Myocyte (in vitro differentiated cells): ENCODE measurements around the gene SNRNP70. TPM values are rescaled to one million over a fixed set of nuclear protein-coding genes. Genes with fewer than 3 reads are reported as not detected.

ENCODE experiments used
- DNase-seq: peaks from one replicate; pipeline ENCODE4 v3.0.0-alpha.2; 2012; ENCODE audit warnings: low read depth
- total RNA-seq: library from RNA; depleted of rRNA; stranded (reverse); fragments of >200 nt; gene quantifications from 2 replicates; pipeline ENCODE4 v1.2.3, GENCODE V29; 2014

The SNRNP70 gene
- total RNA-seq, 1 donor from 2014 or later, result 312 TPM

DNA sequence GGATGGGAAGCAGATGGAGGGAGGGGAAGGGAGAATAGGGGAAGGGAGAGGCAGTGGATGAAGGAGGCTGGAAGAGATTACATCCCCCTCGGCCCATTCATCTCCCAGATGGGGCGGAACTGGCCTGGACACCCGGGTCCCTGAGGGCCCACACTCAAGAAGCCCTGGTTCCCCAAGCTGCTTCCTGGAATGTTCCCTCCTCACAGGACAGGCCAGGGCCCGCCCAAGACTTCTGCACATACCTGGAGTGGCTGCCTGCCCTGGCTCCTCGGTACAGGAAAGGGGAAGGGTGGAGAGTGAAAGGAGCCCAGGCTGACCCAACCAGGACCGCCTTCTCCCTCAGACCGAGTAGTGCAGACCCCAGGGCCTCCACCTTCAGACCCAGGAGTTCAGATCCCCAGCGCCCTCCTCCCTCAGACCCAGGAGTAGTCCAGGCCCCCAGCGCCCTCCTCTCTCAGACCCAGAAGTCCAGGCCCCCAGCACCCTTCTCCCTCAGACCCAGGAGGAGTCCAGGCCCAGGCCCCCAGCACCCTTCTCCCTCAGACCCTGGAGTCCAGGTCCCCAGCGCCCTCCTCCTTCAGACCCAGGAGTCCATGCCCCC is 21.1 kb upstream of the SNRNP70 start:
- no peak for DNase-seq

DNA sequence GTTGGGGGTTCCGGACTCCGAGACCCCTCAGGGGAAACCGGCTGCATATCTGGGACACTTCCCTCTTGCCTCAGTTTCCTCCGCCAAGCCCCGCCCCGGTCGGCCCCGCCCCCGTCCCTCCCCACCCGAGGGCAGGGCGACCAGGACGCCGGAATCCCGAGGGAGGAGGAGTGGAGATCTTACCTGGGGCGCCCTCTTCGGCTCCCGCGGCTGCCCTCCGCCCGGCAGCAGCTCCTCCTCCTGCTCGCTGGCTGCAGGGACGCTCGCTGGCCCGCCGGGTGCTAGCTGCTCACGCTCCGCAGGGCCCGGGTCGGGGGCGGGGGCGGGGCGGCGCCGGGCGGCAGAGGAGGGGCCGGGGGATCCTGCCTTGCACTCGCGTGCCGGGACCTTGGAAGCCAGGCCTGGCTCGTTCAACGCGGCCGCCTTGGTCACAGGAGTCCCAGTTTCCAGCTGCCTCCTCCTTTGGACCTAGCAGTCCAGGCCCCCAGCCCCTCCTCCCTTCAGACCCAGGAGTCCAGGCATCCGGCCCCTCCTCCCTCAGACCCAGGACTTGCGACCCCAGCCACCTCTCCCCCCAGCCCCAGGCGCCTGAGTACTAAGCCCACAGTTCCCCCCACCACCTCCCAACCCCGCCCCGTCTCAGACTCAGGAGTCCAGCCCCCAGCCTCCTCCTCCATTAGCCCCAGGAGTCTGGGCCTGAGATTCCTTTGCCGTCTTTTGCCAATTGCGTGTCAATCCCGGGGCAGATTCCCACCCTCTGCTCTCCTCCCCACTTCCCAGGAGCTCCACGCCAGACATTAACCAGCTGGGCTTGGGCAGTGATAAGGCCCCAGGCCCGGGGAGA is 20.3 kb upstream of the SNRNP70 start, which contains the start of gene NTF4:
TSS of gene NTF4 (minus strand) at position 51 of the 844 bp plus-strand sequence. CDS start 2,821 bp downstream, outside the sequence.
- DNase-seq, result no peak

DNA sequence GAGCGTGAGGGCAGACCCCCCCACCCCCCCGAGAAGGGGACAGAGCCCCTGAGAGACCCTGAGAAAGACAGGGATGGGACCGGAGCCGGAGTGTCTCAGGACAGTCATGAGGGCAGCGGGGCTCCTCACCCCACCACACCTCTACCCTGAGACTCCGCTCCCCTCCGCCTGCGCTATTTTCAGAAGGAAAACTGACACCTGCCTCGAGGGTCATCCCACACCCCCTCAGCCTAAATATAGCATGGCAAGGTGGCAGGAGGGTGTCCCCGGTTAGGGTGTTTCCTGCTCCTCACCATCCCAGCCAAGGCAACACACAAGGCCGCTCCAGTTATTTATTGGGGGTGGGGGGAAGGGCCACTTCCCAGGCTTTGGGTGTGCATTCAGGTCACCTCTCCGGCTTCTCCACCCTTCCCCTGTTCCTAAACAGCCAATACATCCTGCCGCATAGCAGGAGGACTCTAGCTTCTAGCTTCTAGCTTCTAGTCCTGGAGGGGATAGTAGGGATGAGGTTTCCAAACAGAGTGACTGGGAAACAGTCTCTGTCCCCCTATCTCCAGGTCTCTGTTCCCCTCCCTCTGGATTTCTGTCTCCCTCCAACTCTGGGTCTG is 19.2 kb upstream of the SNRNP70 start:
- peak; percentile 32 for DNase-seq

DNA sequence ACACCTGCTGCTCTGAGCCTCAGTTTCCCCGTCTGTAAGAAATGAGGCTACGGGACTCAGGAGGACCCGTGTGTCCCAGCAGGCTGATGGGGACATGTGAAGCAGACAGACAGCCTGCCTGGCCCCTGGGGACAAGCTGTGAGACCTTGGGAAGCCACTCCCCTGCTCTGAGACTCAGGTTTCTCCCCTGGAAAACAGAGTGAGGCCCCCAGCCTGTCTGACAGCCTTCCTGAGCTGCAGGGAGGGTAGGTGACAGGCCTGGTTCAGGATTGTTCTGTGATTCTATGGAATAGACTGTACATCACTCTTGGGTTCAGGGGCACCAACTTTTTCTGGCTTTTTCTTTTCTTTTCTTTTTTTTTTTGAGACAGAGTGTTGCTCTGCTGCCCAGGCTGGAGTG is 17.7 kb upstream of the SNRNP70 start:
- peak; percentile 3 for DNase-seq

DNA sequence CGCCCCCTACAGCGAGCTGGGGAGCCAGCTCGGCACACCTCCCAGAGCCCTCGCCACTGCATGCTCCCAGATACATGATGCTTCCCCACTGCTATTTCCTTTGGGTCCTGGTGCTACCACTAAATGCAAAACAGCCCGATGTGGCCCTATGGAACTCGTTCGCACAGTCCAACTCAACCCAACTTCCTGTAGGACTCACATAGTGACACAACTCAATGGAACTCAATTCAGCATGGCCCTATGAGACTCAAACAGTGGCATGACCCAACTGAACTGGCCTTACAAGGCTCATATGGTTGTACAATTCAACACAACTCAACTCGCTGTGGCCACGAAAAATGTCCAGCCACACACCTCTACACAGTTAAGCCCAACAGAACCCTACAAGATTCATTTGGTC is 16.2 kb upstream of the SNRNP70 start:
- DNase-seq, result no peak

DNA sequence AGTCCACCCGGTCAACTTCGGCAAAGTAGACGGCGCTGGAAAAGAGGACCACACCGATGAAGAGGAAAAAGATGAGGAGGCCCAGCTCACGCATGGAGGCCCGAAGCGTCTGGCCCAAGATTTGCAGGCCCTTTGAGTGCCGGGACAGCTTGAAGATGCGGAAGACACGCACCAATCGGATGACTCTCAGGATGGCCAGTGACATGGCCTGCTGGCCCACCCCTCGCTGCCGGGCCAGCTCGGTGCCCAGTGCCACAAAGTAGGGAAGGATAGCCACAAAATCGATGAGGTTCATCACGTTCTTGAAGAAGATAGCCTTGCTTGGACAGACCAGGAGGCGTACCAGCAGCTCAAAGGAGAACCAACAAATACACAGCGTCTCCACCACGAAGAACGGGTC is 14.8 kb upstream of the SNRNP70 start:
- no peak for DNase-seq

DNA sequence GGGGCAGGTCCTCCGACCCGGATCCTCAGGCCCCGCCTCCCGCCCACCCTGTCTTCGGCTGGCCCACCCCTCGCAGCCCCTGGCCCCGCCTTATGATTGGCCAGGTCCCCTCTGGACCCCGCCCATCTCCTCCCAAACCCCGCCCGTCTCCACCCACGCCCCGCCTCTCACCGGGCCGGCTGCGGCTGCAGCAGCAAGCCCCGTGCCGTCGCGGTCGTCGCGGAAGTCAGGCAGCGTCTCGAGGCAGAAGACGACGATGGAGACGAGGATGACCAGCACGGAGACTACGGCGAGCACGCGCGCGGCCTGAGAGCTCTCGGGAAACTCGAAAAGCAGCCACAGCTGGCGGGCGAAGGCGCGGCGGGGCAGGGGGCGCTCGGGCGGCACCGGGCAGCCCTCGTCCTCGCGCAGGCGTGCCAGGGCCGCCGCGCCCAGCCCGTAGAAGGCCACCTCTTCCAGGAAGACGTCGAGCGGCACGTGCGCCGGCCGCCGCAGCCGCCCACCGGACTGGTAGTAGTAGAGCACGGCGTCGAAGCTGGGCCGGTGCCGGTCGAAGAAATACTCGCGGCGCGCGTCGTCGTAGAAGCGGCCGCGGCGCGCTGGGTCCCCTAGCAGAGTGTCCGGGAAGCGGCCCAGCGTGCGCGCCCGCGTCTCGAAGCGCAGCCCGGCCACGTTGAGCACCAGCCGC is 13.2 kb upstream of the SNRNP70 start:
- DNase-seq, result peak; percentile 3

DNA sequence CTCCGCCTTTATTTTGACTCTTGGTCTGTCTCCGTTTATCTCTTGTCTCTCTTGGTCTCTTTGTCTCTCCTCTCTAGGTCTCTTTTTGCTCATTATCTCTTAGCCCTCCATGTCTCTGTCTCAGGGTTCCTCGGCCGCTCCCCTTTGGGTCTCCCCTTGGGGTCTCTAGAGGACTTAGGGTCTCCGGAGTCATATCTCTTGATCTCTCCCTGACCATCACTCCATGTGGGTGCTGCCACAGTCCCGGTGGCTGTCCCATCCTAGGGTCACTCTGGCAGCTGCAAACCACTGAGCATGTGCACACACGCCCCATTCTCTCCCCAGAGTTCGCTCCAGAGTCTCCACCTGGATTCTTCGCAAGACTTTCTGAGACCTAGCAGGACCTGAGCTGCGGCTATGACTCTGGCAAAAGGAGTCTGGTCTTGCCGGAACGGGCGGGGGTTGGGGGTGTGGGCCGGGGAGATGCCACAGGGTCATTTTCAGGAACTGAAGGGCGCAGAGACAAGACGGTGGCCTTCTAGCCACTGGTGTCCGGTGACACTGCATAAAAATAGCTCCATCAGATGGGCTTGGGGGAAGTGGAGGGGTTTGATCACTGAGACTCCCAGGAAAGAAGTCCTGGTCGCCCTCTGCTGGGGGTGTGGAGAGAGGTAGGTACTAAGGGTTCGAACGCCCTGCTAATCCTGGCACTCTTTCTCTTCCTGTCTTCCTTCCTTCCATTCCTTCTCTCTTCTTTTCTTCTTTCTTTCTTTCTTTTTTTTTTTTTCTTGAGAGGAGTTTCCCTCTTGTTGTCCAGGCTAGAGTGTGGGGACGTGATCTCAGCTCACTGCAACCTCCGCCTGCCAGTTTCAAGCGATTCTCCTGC is 11.5 kb upstream of the SNRNP70 start:
- peak; percentile 83 for DNase-seq

DNA sequence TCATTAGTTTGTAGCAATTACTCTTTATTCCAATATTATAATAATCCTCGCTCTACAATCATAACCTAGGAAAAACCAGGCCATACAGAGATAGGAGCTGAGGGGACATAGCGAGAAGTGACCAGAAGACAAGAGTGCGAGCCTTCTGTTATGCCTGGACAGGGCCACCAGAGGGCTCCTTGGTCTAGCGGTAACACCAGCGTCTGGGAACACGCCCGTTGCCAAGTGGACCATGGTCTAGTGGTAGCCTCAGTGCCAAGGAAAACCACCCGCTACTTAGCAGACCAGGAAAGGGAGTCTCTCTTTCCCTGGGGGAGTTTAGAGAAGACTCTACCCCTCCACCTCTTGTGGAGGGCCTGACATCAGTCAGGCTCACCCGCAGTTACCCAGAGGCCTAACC is 10.4 kb upstream of the SNRNP70 start:
- DNase-seq, result peak; percentile 71

DNA sequence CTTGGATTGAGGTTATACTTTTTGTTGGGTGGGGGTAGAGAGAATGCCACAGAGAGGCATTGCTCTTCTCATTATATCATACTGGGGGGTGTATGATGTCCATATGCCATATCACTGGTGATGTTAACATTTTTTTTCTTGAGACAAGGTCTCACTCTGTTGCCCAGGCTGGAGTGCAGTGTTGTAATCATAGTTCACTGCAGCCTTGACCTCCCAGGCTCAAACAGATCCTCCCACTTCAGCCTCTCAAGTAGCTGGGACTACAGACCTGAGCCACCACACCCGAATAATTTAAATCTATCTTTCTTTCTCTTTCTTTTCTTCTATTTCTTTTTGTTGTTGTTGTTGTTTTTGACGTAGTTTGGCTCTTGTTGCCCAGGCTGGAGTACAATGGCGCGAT is 4.9 kb upstream of the SNRNP70 start:
- no peak for DNase-seq

DNA sequence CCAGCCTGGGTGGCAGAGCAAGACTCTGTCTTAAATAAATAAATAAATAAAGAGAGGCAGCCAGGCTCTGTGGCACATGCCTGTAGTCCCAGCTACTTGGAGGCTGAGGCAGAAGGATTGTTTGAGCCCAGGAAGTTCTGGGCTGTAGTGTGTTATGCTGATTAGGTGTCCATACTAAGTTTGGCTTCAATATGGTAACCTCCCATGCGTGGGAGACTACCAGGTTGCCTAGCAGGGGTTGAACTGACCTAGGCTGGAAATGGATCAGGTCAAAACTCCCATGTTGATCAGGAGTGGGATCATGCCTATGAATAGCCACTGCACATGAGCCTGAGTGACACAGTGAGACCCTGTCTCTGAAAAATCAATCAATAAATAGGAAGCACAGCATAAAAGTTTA is 4.0 kb upstream of the SNRNP70 start:
- no peak for DNase-seq

DNA sequence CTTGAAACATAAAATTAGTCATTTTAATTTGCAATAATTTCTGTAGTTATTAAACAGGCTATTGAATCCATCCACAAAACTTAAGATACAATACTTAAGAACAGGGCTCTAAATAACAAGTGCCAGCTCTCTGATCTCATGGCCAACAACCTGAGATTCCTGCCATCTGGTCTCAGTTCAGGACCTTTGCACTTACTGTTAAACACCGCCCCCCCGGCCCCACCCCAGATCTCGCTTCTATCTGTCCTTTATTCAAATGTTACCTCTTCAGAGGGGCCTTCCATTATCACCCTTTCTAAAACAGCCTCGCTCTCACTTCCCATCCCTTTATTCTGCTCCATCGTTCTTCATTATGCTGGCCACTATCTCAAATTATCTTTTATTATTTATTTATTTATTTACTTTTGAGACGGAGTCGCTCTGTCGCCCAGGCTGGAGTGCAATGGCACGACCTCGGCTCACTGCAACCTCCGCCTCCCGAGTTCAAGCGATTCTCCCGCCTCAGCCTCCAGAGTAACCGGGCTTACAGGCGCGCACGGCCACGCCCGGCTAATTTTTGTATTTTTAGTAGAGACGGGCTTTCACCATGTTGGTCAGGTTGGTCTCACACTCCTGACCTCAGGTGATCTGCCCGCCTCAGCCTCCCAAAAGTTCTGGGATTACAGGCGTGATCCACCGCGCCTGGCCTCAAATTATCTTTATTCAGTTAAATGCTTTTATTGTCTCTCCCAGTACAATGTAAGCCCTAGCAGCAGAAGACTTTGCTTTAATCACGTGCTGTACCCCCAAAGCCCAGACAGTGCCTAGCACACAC is 838 bp upstream of the SNRNP70 start:
- DNase-seq, result no peak

DNA sequence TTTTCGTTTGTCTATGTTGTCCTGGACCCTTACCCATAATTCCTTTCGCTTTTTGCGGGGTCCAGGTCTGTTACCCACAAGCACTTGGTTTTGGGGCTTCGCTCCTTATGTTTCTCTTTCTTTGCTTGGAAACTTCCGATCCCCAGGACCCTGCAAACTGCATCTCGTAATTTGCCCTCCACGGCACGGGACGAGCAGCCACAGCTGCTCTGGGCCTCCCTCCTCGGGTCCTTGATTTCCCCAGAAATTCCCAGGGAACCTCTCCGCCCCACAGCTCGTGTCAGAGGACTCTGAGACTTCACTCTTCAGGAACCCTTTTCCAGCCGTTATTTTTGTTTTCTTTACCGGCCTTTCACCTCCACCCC is 599 bp downstream of the SNRNP70 start:
- DNase-seq, result no peak

DNA sequence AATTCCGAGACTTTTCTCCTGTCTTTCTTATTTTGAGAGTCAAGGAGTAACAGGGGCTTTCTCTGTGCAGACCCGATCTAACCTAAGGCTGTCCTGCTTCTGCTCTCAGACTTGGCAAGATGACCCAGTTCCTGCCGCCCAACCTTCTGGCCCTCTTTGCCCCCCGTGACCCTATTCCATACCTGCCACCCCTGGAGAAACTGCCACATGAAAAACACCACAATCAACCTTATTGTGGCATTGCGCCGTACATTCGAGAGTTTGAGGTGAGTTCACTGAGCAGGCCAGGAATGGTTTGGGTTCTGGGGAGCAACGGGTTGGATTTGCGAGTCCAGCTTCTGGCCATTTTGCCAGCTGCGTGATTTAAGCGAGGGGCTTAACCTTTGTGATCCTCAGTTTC is 1.0 kb downstream of the SNRNP70 start:
- no peak for DNase-seq

DNA sequence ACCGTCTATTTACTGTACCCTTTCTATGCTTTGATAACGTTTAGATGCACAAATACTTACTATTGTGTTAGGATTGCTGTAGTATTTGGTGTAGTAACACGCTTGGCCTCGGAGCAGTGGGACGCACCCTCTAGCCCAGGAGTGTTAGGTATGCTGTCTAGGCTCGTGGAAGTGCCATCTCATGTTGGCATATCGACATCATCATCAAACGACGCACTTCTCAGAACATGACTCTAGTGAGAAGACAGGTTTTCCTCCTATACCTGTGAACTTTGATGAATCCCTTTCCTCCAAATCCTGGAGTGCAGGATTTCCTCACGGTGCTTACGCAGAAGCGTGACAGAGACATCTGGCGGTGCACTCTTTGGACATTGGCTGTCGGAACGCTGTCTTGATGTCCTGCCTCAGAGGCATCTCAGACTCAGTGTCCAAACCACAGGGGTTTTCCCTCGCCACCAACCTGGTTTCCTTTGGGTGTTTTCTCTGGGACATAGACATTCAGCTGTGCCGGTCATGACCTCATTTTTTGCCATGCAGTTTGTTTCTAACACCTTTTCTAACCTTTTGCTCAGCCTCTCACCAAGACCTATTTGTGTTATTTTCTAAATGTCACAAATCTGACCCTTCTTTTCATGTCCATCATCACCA is 6.3 kb downstream of the SNRNP70 start:
- DNase-seq, result no peak

DNA sequence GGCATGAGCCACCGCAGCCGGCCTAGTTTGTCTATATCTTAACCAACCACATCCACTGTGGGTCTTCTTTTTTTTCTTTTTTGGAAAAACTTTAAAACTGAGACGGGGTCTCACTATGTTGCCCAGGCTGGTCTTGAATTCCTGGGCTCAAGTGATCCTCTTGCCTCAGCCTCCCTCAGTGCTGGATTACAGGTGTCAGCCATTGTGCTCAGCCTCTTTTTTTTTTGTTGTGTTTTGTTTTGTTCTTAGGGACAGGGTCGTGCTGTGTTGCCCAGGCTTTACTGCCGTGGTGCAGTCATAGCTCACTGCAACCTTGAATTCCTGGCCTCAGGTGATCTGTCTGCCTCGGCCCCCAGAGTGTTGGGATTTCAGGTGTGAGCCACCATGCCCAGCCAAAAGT is 7.4 kb downstream of the SNRNP70 start:
- no peak for DNase-seq

DNA sequence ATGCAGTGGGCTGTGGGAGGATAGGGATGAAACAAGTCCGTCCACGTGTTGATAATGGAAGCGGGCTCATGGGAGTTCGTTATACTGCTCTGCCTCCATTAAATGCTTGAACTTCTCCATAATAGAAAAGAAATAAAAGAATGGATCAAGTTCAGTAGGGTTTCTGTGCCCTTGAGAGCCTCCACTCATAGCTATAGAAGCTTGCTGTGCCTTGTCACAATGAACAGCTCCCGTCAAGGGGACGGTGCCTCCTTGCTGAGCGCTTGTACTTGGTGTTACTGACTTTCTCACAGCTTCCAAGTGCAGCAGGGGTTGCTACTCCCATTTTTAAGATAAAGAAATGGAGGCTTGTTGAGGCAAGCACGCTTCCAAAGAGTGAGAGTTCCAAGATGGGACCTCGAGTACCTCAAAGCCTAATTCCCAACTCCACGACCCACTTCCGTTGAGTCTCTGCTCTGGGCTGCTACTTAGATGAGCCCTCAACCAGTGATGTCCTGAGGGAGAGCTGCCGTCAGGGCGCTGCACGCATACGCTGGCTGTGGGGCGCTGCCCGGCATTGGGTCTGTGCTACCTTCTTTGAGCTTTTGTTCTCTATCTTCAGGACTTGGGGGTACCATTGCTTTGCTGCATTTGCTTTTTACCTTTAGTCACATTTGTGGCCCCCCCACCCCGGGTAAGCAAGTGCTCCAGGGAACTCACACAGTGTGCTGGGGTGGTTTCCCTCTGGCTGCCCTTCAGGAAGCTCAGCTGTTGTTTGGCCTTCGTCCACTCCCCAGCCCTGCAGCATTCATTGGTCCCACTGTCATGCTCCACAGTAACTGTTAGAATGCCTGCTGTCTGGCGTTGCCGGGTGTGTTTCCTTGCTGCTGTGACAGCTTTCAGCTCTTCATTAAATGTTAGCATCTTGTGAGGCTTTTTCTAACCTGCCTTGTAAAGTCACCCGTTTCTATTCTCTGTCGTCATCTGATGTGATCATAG is 9.5 kb downstream of the SNRNP70 start:
- peak; percentile 92 for DNase-seq
